Endothelial cell of umbilical vein (primary cell): Measurements from ENCODE around the gene ZBTB18. TPM values are rescaled to one million over a fixed set of nuclear protein-coding genes. Genes with fewer than 3 reads are reported as not detected.

Experiments
- BruUV-seq: library from RNA; stranded (reverse); fragments of 400-500 nt; replicated peaks from 2 replicates; lab custom pipeline; 2021; lab: Mats Ljungman, UMichigan
- CTCF ChIA-PET: fragments of 300-600, 350-600 bp; sonication (Branson Sonifier 250); formaldehyde crosslinking; loops from one replicate; lab custom pipeline; 2021; ENCODE audit warnings: antibody characterized with exemption, inconsistent platforms; lab: Charles Lee
- POLR2A ChIA-PET: fragments of 300-600, 350-600 bp; sonication (Branson Sonifier 250); formaldehyde crosslinking; loops from one replicate; lab custom pipeline; 2021; ENCODE audit warnings: antibody characterized with exemption, inconsistent platforms; lab: Charles Lee
- DNase-seq: peaks from one replicate; pipeline ENCODE4 v3.0.0-alpha.2; 2011; ENCODE audit warnings: low read depth, low spot score
- FAIRE-seq: peaks from 2 replicates; lab custom pipeline; 2011; peaks lifted over from hg19 to GRCh38; lab: Jason Lieb, UNC
- H2AFZ ChIP-seq: 2 replicates; pipeline ENCODE4 v1.6.0; 2012; ENCODE audit warnings: low read depth, low read length, control low read depth, inconsistent platforms
- H3K27ac ChIP-seq: 2 replicates; pipeline ENCODE4 v1.5.1; 2011; ENCODE audit warnings: low read depth, mild to moderate bottlenecking, control low read depth, low read length, moderate library complexity; ENCODE audit not compliant: insufficient read depth
- H3K27me3 ChIP-seq, 2 experiments: 2 replicates each; pipeline versions ENCODE4 v1.6.0 to v1.6.1; 2011; ENCODE audit warnings: low read length in 2 of 2, mixed read lengths in 1 of 2; ENCODE audit not compliant: control insufficient read depth in 2 of 2, insufficient read depth in 2 of 2
- H3K36me3 ChIP-seq, 2 experiments: 2 replicates in 1 of 2; 3 replicates in 1 of 2; pipeline ENCODE4 v1.5.1; 2011; ENCODE audit warnings: low read length in 2 of 2, mild to moderate bottlenecking in 1 of 2, moderate library complexity in 1 of 2; ENCODE audit not compliant: control insufficient read depth in 2 of 2, insufficient read depth in 2 of 2; ENCODE audit errors: extremely low read depth in 1 of 2
- H3K4me1 ChIP-seq: 3 replicates; pipeline ENCODE4 v1.5.1; 2011; ENCODE audit warnings: mild to moderate bottlenecking, low read length; ENCODE audit not compliant: control insufficient read depth, insufficient read depth; ENCODE audit errors: extremely low read depth
- H3K4me2 ChIP-seq: 2 replicates; pipeline ENCODE4 v1.6.1; 2011; ENCODE audit warnings: low read length, control low read depth, mixed read lengths; ENCODE audit not compliant: insufficient read depth
- H3K4me3 ChIP-seq, 3 experiments: fragments of 200-600 bp in 1 of 3; sonication (generic), shearing (Covaris generic) in 1 of 3; replicated peaks in 1 of 3; 2 replicates each; pipeline ENCODE4 v1.5.1; 2011 to 2016; ENCODE audit warnings: control low read depth in 3 of 3, low read length in 3 of 3, mild to moderate bottlenecking in 2 of 3, inconsistent platforms in 1 of 3, low read depth in 1 of 3, moderate library complexity in 1 of 3; ENCODE audit not compliant: insufficient read depth in 1 of 3
- H3K79me2 ChIP-seq: 2 replicates; pipeline ENCODE4 v1.6.0; 2012; ENCODE audit warnings: low read length, inconsistent platforms; ENCODE audit not compliant: control insufficient read depth, insufficient read depth
- H3K9ac ChIP-seq: replicated peaks from 2 replicates; pipeline ENCODE3; 2011; ENCODE audit warnings: low read length, control low read depth; ENCODE audit not compliant: insufficient read depth; ENCODE audit errors: extremely low read depth
- H3K9me1 ChIP-seq: replicated peaks from 3 replicates; pipeline ENCODE4 v1.6.0; 2011; ENCODE audit warnings: mild to moderate bottlenecking, low read length; ENCODE audit not compliant: control insufficient read depth, insufficient read depth; ENCODE audit errors: extremely low read depth
- H3K9me3 ChIP-seq: replicated peaks from 2 replicates; pipeline ENCODE4 v1.5.1; 2012; ENCODE audit warnings: low read length, inconsistent platforms; ENCODE audit not compliant: control insufficient read depth, insufficient read depth
- H4K20me1 ChIP-seq: replicated peaks from 2 replicates; pipeline ENCODE3; 2011; ENCODE audit warnings: mild to moderate bottlenecking, low read length; ENCODE audit not compliant: control insufficient read depth, insufficient read depth; ENCODE audit errors: extremely low read depth
- EZH2 ChIP-seq: IDR thresholded peaks from 2 replicates; pipeline ENCODE4 v1.6.1; 2012; ENCODE audit warnings: borderline replicate concordance, low read depth, mild to moderate bottlenecking, moderate library complexity, low read length, inconsistent platforms; ENCODE audit not compliant: severe bottlenecking
- FOS ChIP-seq: IDR thresholded peaks from 2 replicates; pipeline ENCODE4 v1.6.1; 2011; ENCODE audit warnings: mild to moderate bottlenecking, low read length, moderate library complexity, borderline replicate concordance; ENCODE audit not compliant: insufficient read depth
- GATA2 ChIP-seq: IDR thresholded peaks from 2 replicates; pipeline ENCODE4 v1.7.0; 2011; ENCODE audit warnings: low read depth, mild to moderate bottlenecking, moderate library complexity, mixed read lengths, low read length; ENCODE audit not compliant: insufficient read length, insufficient read depth
- JUN ChIP-seq: IDR thresholded peaks from 2 replicates; pipeline ENCODE4 v1.6.1; 2011; ENCODE audit warnings: borderline replicate concordance, low read depth; ENCODE audit not compliant: insufficient read length, insufficient read depth
- MYC ChIP-seq: IDR thresholded peaks from one replicate; pipeline ENCODE4 v1.6.1; 2011; ENCODE audit warnings: mild to moderate bottlenecking, low read depth, low read length
- POLR2A ChIP-seq: IDR thresholded peaks from 2 replicates; pipeline ENCODE4 v1.6.1; 2012; ENCODE audit warnings: low read depth, mild to moderate bottlenecking, control low read depth, low read length
- POLR2AphosphoS5 ChIP-seq: IDR thresholded peaks from 2 replicates; pipeline ENCODE4 v1.6.1; 2012; ENCODE audit warnings: low read depth, mild to moderate bottlenecking, control low read depth, low read length, moderate library complexity; ENCODE audit not compliant: insufficient read depth
- dilution Hi-C: fragments of 300-500 bp; cut with MboI; formaldehyde crosslinking; loops from one replicate; pipeline ENCODE4 v1.15.0; 2019; ENCODE audit warnings: low sequenced_read_pairs; ENCODE audit not compliant: extremely low pct_ligation_motif_present
- intact Hi-C: fragments of 100-400 bp; cut with micrococcal nuclease; formaldehyde crosslinking; loops from one replicate; pipeline ENCODE4 v1.10.0; 2022
- polyA plus RNA-seq, 4 experiments: library from polyadenylated mRNA; depleted of rRNA in 3 of 4; stranded (reverse) in 3 of 4; unstranded in 1 of 4; fragments of >200 nt; gene quantifications; 2 replicates each; pipeline versions ENCODE4 v1.2.1 to v1.2.3, GENCODE V29; 2011 to 2012; ENCODE audit warnings: missing spikeins in 1 of 4
- total RNA-seq: library from RNA; stranded (reverse); gene quantifications from 2 replicates; pipeline ENCODE4 v1.2.3, GENCODE V29; 2021
- TF ChIP-seq, protein P1 (sequence below), 2 donors: IDR thresholded peaks; 1 replicate in 1 of 2; 2 replicates in 1 of 2; pipeline ENCODE4 v1.5.1; 2011; ENCODE audit warnings: low read length in 2 of 2, mild to moderate bottlenecking in 2 of 2, moderate library complexity in 2 of 2, control low read depth in 1 of 2, inconsistent platforms in 1 of 2, low read depth in 1 of 2; ENCODE audit not compliant: insufficient read depth in 1 of 2; ENCODE audit errors: extremely low read depth in 1 of 2
- TF ChIP-seq, protein P2 (sequence below): IDR thresholded peaks from 2 replicates; pipeline ENCODE4 v1.6.1; 2011; ENCODE audit not compliant: insufficient read depth, insufficient read length

ZBTB18 gene
- total and polyA plus RNA-seq, 2 donors (not counting 3 experiments of a cell fraction or from before 2014, with no cell fraction given): 15.5 to 21.1 TPM

DNA sequence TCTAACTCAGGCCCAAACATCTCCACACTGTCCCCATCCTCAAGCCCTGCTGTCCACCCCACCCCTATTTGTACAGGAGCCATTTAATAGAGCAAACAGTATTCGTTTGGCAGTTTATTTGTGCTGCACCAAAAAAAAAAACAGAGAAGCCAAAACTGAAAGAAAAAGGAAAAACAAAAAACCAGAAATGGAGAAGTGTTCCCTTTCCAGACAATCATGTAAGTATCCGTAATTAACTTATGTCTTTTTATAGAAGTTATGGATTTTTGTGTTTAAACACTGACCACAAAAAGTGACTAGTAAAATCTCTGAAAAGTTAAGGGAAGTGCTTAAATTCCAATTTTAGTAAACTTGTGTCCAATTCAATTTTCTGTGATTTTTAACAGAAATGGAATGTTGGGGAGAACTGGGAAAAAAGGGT is 40.4 kb upstream of the ZBTB18 start:
- no peaks in the 10 kb centered on the region for H4K20me1 ChIP-seq
- BruUV-seq: no TSS peak
- H3K36me3 ChIP-seq: no peaks in the 10 kb centered on the region
- no peak overlapping the region for H3K27ac ChIP-seq
- peaks cover 24% of the 10 kb centered on the region for H3K4me1 ChIP-seq
- POLR2A ChIA-PET: no interaction called here
- no peaks in the 10 kb centered on the region for H3K27me3 ChIP-seq
- intact Hi-C loops: loop anchor here (1.0 kb wide), 1 partner anchor 38 kb away; no protein-coding TSS in a partner anchor
- no peak for DNase-seq
- H2AFZ ChIP-seq: no peak overlapping the region
- no peaks in the 10 kb centered on the region for H3K9me1 ChIP-seq
- FAIRE-seq: no peak
- peak overlapping the region; percentile 72 for H3K4me2 ChIP-seq
- no peaks in the 10 kb centered on the region for H3K79me2 ChIP-seq
- dilution Hi-C loops: no loop called here
- no peaks in the 10 kb centered on the region for H3K9me3 ChIP-seq
- CTCF ChIA-PET: no interaction called here
- no peak overlapping the region for H3K4me3 ChIP-seq
- no peak overlapping the region for H3K9ac ChIP-seq
- TF ChIP-seq, protein P1, sequence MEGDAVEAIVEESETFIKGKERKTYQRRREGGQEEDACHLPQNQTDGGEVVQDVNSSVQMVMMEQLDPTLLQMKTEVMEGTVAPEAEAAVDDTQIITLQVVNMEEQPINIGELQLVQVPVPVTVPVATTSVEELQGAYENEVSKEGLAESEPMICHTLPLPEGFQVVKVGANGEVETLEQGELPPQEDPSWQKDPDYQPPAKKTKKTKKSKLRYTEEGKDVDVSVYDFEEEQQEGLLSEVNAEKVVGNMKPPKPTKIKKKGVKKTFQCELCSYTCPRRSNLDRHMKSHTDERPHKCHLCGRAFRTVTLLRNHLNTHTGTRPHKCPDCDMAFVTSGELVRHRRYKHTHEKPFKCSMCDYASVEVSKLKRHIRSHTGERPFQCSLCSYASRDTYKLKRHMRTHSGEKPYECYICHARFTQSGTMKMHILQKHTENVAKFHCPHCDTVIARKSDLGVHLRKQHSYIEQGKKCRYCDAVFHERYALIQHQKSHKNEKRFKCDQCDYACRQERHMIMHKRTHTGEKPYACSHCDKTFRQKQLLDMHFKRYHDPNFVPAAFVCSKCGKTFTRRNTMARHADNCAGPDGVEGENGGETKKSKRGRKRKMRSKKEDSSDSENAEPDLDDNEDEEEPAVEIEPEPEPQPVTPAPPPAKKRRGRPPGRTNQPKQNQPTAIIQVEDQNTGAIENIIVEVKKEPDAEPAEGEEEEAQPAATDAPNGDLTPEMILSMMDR (IDR thresholded peaks at IDR 0.05; ENCODE audit: extremely low read depth in 1 of 2, insufficient read depth in 1 of 2, low read depth in 1 of 2, low read length in 2 of 2): no peak
- no peak for TF ChIP-seq JUN
- TF ChIP-seq POLR2A: no peak
- no peak for TF ChIP-seq GATA2

DNA sequence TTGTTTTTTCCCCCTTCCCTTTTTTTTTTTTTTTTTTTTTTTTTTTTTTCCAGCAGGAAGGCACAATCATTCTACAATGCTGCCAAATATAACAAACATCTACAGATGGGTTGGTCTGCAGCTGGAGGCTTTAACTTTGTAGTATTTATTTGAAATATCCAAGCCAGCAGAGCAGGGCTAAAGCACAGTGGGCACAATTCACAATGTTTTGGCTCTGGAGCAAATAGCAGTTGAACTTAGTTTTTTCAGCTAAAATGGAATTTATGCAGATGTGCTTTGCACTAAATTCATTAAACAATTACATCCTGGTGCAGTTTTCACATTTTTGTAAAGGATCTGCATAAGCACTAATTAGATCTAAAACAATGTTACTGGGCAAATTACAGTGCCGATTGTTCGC is 39.8 kb upstream of the ZBTB18 start:
- Histone ChIP-seq H3K27ac (no peak overlapping the region), H4K20me1 (no peaks in the 10 kb centered on the region), H3K9me3 (no peaks in the 10 kb centered on the region), H3K9me1 (no peaks in the 10 kb centered on the region), H2AFZ (no peak overlapping the region), H3K27me3 (no peaks in the 10 kb centered on the region), H3K4me3 (peak overlapping the region in 1 of 3 experiments; percentile 48), H3K4me2 (peak overlapping the region; percentile 72), H3K36me3 (no peaks in the 10 kb centered on the region), H3K4me1 (peaks cover 24% of the 10 kb centered on the region), H3K9ac (no peak overlapping the region), H3K79me2 (no peaks in the 10 kb centered on the region)
- ChIA-PET POLR2A (no interaction called here), CTCF (interaction anchor here (0.6 kb wide), 1 partner anchor 403 kb away, joined by 3 read pairs; no protein-coding TSS in a partner anchor)
- intact Hi-C loops: loop anchor here (1.0 kb wide), 1 partner anchor 37 kb away; no protein-coding TSS in a partner anchor
- BruUV-seq: no TSS peak
- DNase-seq: peak; percentile 77
- no peak for TF ChIP-seq POLR2AphosphoS5
- no peak for TF ChIP-seq GATA2
- no peak for TF ChIP-seq MYC
- no peak for TF ChIP-seq POLR2A
- TF ChIP-seq, protein P2, sequence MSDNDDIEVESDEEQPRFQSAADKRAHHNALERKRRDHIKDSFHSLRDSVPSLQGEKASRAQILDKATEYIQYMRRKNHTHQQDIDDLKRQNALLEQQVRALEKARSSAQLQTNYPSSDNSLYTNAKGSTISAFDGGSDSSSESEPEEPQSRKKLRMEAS: no peak
- TF ChIP-seq JUN: no peak
- no peak for TF ChIP-seq FOS
- no peak for TF ChIP-seq EZH2
- TF ChIP-seq, protein P1 (IDR thresholded peaks at IDR 0.05; ENCODE audit: extremely low read depth in 1 of 2, insufficient read depth in 1 of 2, low read depth in 1 of 2, low read length in 2 of 2): no peak
- FAIRE-seq: peak; percentile 76
- dilution Hi-C loops: no loop called here
